Thyroid gland (tissue), 4 donors: ENCODE measurements around the gene NTPCR.

Source experiments
- POLR2A ChIP-seq, 2 donors: fragments of 450-650 bp; IDR thresholded peaks; one replicate each; pipeline ENCODE4 v1.6.1; 2017; ENCODE audit warnings: antibody characterized with exemption in 2 of 2, mild to moderate bottlenecking in 2 of 2, moderate library complexity in 1 of 2
- TF ChIP-seq, protein P1 (sequence below), 6 experiments: fragments of 200-600 bp in 3 of 6; fragments of 450-650 bp in 3 of 6; sonication (generic) in 3 of 6; IDR thresholded peaks; one replicate each; pipeline ENCODE4 v1.5.1; 2016 to 2019; ENCODE audit warnings: antibody characterized with exemption in 6 of 6, mild to moderate bottlenecking in 2 of 6, inconsistent platforms in 1 of 6, moderate library complexity in 1 of 6

DNA sequence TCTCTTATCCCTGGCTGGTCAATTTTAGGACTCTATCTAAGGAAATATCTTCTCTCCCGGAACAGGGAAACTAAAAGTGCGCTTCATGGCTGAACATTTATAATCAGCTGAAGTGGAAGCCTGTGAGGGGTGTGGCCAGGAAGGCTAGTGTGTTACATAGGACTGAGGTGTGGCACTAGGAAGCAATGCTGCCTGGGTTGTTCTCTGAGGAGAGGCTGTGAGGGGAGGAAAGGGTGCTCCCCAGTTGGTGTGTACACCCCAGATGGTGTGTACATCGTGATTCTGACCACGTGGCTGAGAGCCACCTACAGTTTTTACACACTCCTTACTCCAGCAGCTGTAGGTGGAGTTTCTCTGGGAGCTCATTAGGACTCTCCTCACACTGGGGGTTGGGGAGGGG is 16.3 kb downstream of the NTPCR start:
- TF ChIP-seq, protein P1, sequence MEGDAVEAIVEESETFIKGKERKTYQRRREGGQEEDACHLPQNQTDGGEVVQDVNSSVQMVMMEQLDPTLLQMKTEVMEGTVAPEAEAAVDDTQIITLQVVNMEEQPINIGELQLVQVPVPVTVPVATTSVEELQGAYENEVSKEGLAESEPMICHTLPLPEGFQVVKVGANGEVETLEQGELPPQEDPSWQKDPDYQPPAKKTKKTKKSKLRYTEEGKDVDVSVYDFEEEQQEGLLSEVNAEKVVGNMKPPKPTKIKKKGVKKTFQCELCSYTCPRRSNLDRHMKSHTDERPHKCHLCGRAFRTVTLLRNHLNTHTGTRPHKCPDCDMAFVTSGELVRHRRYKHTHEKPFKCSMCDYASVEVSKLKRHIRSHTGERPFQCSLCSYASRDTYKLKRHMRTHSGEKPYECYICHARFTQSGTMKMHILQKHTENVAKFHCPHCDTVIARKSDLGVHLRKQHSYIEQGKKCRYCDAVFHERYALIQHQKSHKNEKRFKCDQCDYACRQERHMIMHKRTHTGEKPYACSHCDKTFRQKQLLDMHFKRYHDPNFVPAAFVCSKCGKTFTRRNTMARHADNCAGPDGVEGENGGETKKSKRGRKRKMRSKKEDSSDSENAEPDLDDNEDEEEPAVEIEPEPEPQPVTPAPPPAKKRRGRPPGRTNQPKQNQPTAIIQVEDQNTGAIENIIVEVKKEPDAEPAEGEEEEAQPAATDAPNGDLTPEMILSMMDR (IDR thresholded peaks at IDR 0.05), result no peak
- TF ChIP-seq POLR2A (IDR thresholded peaks at IDR 0.05), result no peak
